ENCODE measurements around the gene IFNL2.

IFNL2 gene

GRCh38 chr19:39276740-39277139 lies 8.5 kb downstream of the IFNL2 start:
- Histone ChIP-seq H3K9ac (ENCODE audit: insufficient read length, low read depth) (no peak overlapping the region), H3K4me3 (ENCODE audit: insufficient read length, low read depth) (no peak overlapping the region)

GRCh38 chr19:39277598-39277997 lies 9.4 kb downstream of the IFNL2 start:
- Histone ChIP-seq H3K9me3 (ENCODE audit: insufficient read depth, low read length) (0 out of 2 replicates have a peak, but pooled peaks cover 5% of the 10 kb centered on the region), H3K36me3 (ENCODE audit: insufficient read depth, insufficient read length, low read length) (no peaks in the 10 kb centered on the region), H3K9ac (ENCODE audit: insufficient read length, low read depth) (no peak overlapping the region), H3K4me1 (ENCODE audit: insufficient read depth, insufficient read length) (no peaks in the 10 kb centered on the region), H3K4me3 (ENCODE audit: insufficient read length, low read depth) (no peak overlapping the region), H3K27me3 (ENCODE audit: insufficient read depth, insufficient read length) (no peaks in the 10 kb centered on the region)
- TF ChIP-seq ZNF274 (IDR thresholded peaks at IDR 0.05; ENCODE audit: low read depth, low read length) (no peak), SUZ12 (IDR thresholded peaks at IDR 0.05; ENCODE audit: extremely low read depth, insufficient read depth, insufficient read length) (no peak), YY1 (IDR thresholded peaks at IDR 0.05; ENCODE audit: insufficient read depth, insufficient read length) (no peak)
- no peak for DNase-seq (ENCODE audit: low read depth, low spot score)

More at GRCh38 chr19:39276740-39277139, 8.5 kb downstream of the IFNL2 start:
- no peak for DNase-seq (ENCODE audit: low read depth, low spot score)
- Histone ChIP-seq H3K4me1 (ENCODE audit: insufficient read depth, insufficient read length) (no peaks in the 10 kb centered on the region), H3K36me3 (ENCODE audit: insufficient read depth, insufficient read length, low read length) (no peaks in the 10 kb centered on the region), H3K27me3 (ENCODE audit: insufficient read depth, insufficient read length) (no peaks in the 10 kb centered on the region), H3K9me3 (ENCODE audit: insufficient read depth, low read length) (0 out of 2 replicates have a peak, but pooled peaks cover 2% of the 10 kb centered on the region)
- no peak for TF ChIP-seq ZNF274 (IDR thresholded peaks at IDR 0.05; ENCODE audit: low read depth, low read length)
- TF ChIP-seq SUZ12 (IDR thresholded peaks at IDR 0.05; ENCODE audit: extremely low read depth, insufficient read depth, insufficient read length), result no peak
- TF ChIP-seq YY1 (IDR thresholded peaks at IDR 0.05; ENCODE audit: insufficient read depth, insufficient read length), result no peak

- Histone ChIP-seq H3K27me3 (ENCODE audit: insufficient read depth, insufficient read length) (no peaks in the 10 kb centered on the region), H3K36me3 (ENCODE audit: insufficient read depth, insufficient read length, low read length) (no peaks in the 10 kb centered on the region), H3K9me3 (ENCODE audit: insufficient read depth, low read length) (peaks cover 16% of the 10 kb centered on the region; the same call in 1 of the 2 replicates), H3K4me1 (ENCODE audit: insufficient read depth, insufficient read length) (no peaks in the 10 kb centered on the region), H3K9ac (ENCODE audit: insufficient read length, low read depth) (no peak overlapping the region), H3K4me3 (ENCODE audit: insufficient read length, low read depth) (no peak overlapping the region)
- DNase-seq (ENCODE audit: low read depth, low spot score), result no peak
- no peak for TF ChIP-seq SUZ12 (IDR thresholded peaks at IDR 0.05; ENCODE audit: extremely low read depth, insufficient read depth, insufficient read length)
- TF ChIP-seq YY1 (IDR thresholded peaks at IDR 0.05; ENCODE audit: insufficient read depth, insufficient read length), result no peak
- no peak for TF ChIP-seq ZNF274 (IDR thresholded peaks at IDR 0.05; ENCODE audit: low read depth, low read length)
Measured at GRCh38 chr19:39282021-39282420, 13.8 kb downstream of the IFNL2 start.

- no peak for DNase-seq (ENCODE audit: low read depth, low spot score)
- no peaks in the 10 kb centered on the region for H3K4me1 ChIP-seq (ENCODE audit: insufficient read depth, insufficient read length)
- no peak overlapping the region for H3K4me3 ChIP-seq (ENCODE audit: insufficient read length, low read depth)
- no peaks in the 10 kb centered on the region for H3K36me3 ChIP-seq (ENCODE audit: insufficient read depth, insufficient read length, low read length)
- H3K27me3 ChIP-seq (ENCODE audit: insufficient read depth, insufficient read length), result no peaks in the 10 kb centered on the region
- TF ChIP-seq YY1 (IDR thresholded peaks at IDR 0.05; ENCODE audit: insufficient read depth, insufficient read length) (no peak), SUZ12 (IDR thresholded peaks at IDR 0.05; ENCODE audit: extremely low read depth, insufficient read depth, insufficient read length) (no peak), ZNF274 (IDR thresholded peaks at IDR 0.05; ENCODE audit: low read depth, low read length) (no peak)
- no peak overlapping the region for H3K9ac ChIP-seq (ENCODE audit: insufficient read length, low read depth)
- peaks cover 16% of the 10 kb centered on the region; the same call in 1 of the 2 replicates for H3K9me3 ChIP-seq (ENCODE audit: insufficient read depth, low read length)
Measured at GRCh38 chr19:39284032-39284431, 15.8 kb downstream of the IFNL2 start.

GRCh38 chr19:39293394-39293793 lies 25.2 kb downstream of the IFNL2 start:
- H3K9ac ChIP-seq (ENCODE audit: insufficient read length, low read depth), result no peak overlapping the region
- no peak overlapping the region for H3K4me3 ChIP-seq (ENCODE audit: insufficient read length, low read depth)
- no peaks in the 10 kb centered on the region for H3K9me3 ChIP-seq (ENCODE audit: insufficient read depth, low read length)
- no peaks in the 10 kb centered on the region for H3K27me3 ChIP-seq (ENCODE audit: insufficient read depth, insufficient read length)
- peaks cover 5% of the 10 kb centered on the region for H3K4me1 ChIP-seq (ENCODE audit: insufficient read depth, insufficient read length)
- TF ChIP-seq YY1 (IDR thresholded peaks at IDR 0.05; ENCODE audit: insufficient read depth, insufficient read length) (no peak), ZNF274 (IDR thresholded peaks at IDR 0.05; ENCODE audit: low read depth, low read length) (no peak), SUZ12 (IDR thresholded peaks at IDR 0.05; ENCODE audit: extremely low read depth, insufficient read depth, insufficient read length) (no peak)
- DNase-seq (ENCODE audit: low read depth, low spot score), result no peak
- no peaks in the 10 kb centered on the region for H3K36me3 ChIP-seq (ENCODE audit: insufficient read depth, insufficient read length, low read length)

- H3K27me3 ChIP-seq (ENCODE audit: insufficient read depth, insufficient read length), result no peaks in the 10 kb centered on the region
- no peak within 1 kb of the TSS for H3K4me3 ChIP-seq (ENCODE audit: insufficient read length, low read depth)
- no peak for DNase-seq (ENCODE audit: low read depth, low spot score)
- H3K36me3 ChIP-seq (ENCODE audit: insufficient read depth, insufficient read length, low read length), result no peaks in the 10 kb centered on the region
- H3K9ac ChIP-seq (ENCODE audit: insufficient read length, low read depth), result no peak within 1 kb of the TSS
- H3K4me1 ChIP-seq (ENCODE audit: insufficient read depth, insufficient read length), result peaks cover 5% of the 10 kb centered on the region
- TF ChIP-seq ZNF274 (IDR thresholded peaks at IDR 0.05; ENCODE audit: low read depth, low read length) (no peak), YY1 (IDR thresholded peaks at IDR 0.05; ENCODE audit: insufficient read depth, insufficient read length) (no peak), SUZ12 (IDR thresholded peaks at IDR 0.05; ENCODE audit: extremely low read depth, insufficient read depth, insufficient read length) (no peak)
- H3K9me3 ChIP-seq (ENCODE audit: insufficient read depth, low read length), result no peaks in the 10 kb centered on the region
Measured at GRCh38 chr19:39296055-39296645, 28.0 kb downstream of the IFNL2 start, which contains the start of gene IFNL1. IFNL1 (plus strand) TSS chr19:39296407; CDS start chr19:39296422, 15 bp downstream.

GRCh38 chr19:39296906-39297305 lies 28.7 kb downstream of the IFNL2 start:
- no peaks in the 10 kb centered on the region for H3K36me3 ChIP-seq (ENCODE audit: insufficient read depth, insufficient read length, low read length)
- no peak overlapping the region for H3K9ac ChIP-seq (ENCODE audit: insufficient read length, low read depth)
- no peaks in the 10 kb centered on the region for H3K27me3 ChIP-seq (ENCODE audit: insufficient read depth, insufficient read length)
- DNase-seq (ENCODE audit: low read depth, low spot score), result no peak
- TF ChIP-seq ZNF274 (IDR thresholded peaks at IDR 0.05; ENCODE audit: low read depth, low read length), result no peak
- TF ChIP-seq YY1 (IDR thresholded peaks at IDR 0.05; ENCODE audit: insufficient read depth, insufficient read length), result no peak
- no peak for TF ChIP-seq SUZ12 (IDR thresholded peaks at IDR 0.05; ENCODE audit: extremely low read depth, insufficient read depth, insufficient read length)
- H3K4me3 ChIP-seq (ENCODE audit: insufficient read length, low read depth), result no peak overlapping the region
- H3K9me3 ChIP-seq (ENCODE audit: insufficient read depth, low read length), result no peaks in the 10 kb centered on the region
- peaks cover 5% of the 10 kb centered on the region for H3K4me1 ChIP-seq (ENCODE audit: insufficient read depth, insufficient read length)

All from NT2/D1 (cell line).